A549 treated with Hydrocortisone at 1 μM for 4 hours (cell line): ENCODE data around the gene ZNF8. TPM values are rescaled to one million over a fixed set of nuclear protein-coding genes. Genes with fewer than 3 reads are reported as not detected.

ENCODE experiments used
- total RNA-seq: library from RNA; stranded (reverse); fragments of 200-300 nt; extraction: Qiagen RNA extraction; gene quantifications from 5 replicates; pipeline ENCODE4 v1.2.3, GENCODE V29; 2022

The ZNF8 gene
- 0.89 to 1.8 TPM (median 0.97 TPM) in 5 replicates for total RNA-seq

DNA sequence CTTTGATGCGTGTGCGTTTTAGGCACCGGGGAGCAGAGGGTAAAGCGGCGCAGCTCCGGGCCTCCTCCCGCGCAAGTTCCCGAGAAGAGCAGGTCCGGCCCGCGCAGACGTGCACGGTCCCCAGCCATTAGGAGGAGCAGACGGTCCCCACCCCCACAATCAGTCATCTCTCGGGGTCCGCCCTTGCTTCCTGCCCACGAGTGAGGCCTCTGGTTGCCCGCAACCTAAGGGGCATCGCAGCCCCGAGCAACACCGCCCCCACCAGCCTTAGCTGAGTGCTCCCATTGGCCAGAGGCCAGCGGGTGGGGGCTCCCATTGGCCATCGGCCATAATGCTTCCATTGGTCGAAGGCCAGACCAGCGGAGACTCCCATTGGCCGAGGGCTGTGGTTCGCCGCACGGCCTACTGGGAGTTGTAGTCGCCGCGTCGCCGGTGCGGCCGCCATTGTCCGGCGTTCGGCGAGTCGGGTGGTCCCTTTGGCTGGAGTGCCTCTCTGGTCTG is at the start of gene ZNF8:
Gene ZNF8, plus strand, starts transcription at position 415 of the 501 bp plus-strand sequence. CDS start 127 bp downstream, outside the sequence.

DNA sequence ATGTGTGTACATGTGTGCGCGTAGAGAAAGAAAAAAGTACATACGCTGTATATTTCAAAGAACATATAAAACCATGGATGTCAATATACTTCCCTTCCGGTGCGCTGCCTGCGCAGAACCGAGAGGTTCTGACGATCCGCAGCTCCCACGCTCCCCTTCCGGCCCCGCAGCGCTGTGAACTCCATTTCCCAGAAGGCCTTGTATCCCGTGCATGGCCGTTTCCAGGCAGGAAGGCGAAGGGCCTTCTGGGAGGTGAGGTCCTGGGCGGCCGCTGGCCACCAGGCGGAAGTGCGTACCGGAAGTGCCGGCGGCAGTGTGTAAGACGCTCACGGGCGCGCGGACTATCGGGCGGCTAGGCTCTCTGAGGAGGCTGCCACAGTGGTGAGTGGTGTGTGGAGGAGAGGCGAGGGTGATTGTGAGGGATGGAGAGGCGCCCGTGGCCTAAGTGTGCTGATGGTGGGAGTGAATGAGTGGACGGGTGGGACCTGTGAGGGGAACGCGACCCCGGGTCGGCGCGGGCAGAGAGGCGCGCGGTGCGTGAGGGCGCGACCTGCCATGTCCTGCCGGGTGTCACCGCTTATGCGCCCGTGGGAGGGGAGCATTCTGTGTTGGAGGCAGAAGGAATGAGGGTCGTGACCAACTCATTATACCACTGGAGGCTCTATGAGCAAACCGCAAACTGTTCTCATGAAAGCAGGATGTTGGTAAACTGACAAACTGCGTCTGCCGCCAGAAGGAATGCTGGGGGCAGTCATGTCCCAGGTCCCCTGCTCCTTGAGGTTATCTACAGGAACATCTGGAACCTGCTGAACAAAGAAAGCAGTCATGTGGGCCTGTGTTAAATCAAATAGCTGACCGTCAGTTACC is 26.5 kb downstream of the ZNF8 start, which contains the start of gene ERVK3-1:
Gene ERVK3-1, plus strand, starts transcription at position 313 of the 867 bp plus-strand sequence. CDS start 6,792 bp downstream, outside the sequence.

DNA sequence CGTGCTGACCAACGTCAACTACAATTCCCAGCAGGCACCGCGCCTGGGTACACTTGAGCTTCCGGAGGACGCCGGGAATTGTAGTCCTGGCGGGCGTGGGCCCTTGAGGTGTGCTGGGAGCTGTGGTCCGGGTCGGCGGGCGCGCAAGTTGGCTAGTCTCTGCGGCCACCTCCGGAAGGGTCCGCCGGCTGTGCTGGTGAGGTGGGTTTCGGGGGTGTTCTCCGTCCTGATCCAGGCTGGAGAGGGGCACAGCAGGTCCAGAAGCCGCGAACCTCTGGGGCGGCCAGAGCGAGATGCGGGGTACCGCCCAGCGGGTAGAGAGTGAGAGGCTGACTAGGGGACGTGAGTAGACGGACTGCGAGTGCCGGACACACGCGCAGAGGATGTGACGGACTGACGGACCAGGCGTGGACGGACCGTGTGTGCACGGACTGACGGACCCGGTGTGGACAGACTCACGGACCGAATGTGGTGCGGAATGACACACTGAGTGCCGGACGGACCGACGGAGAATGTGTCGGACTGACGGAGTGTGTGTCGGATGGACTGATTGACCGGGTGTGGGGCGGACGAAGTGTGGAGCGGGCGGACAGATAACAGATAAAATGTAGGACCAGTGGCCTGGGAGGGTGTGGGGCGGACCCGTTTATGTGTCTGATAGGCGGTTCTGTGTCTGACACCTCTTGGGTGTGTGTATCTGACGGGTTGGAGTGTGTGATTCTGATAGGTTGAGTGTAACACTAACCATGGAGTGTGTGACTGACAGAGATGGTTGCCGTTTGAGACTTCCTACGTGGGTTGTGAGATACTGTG is 48.4 kb downstream of the ZNF8 start, which contains the start of gene ZSCAN22:
Gene ZSCAN22, plus strand, starts transcription at position 81 of the 813 bp plus-strand sequence. CDS start 7,809 bp downstream, outside the sequence.

Other genes with a start within 250 kb of the ZNF8 start
- not detected in 5 replicates for gene ZSCAN1, start 244.9 kb upstream of the ZNF8 start, total RNA-seq
- gene ZNF135, start 219.7 kb upstream of the ZNF8 start, total RNA-seq: not detected in 5 replicates
- 1.9 to 3.0 TPM (median 2.7 TPM) in 5 replicates for gene ZSCAN18, start 180.7 kb upstream of the ZNF8 start, total RNA-seq
- 2.6 to 3.3 TPM (median 3.1 TPM) in 5 replicates for gene ZNF329, start 128.2 kb upstream of the ZNF8 start, total RNA-seq
- 14.3 to 16.5 TPM (median 14.7 TPM) in 5 replicates for gene ZNF274, start 95.9 kb upstream of the ZNF8 start, total RNA-seq
- gene ZNF544, start 50.0 kb upstream of the ZNF8 start, total RNA-seq: 17.7 to 20.7 TPM (median 18.4 TPM) in 5 replicates
- 88.3 to 104 TPM (median 94.1 TPM) in 5 replicates for gene ERVK3-1, start 26.4 kb downstream of the ZNF8 start, total RNA-seq
- gene ZSCAN22, start 48.0 kb downstream of the ZNF8 start, total RNA-seq: 2.2 to 3.0 TPM (median 2.5 TPM) in 5 replicates
- 5.8 to 14.5 TPM (median 12.7 TPM) in 5 replicates for gene A1BG, start 74.5 kb downstream of the ZNF8 start, total RNA-seq
- gene ZNF497, start 83.8 kb downstream of the ZNF8 start, total RNA-seq: 0.92 to 1.5 TPM (median 1.1 TPM) in 5 replicates
- gene ZNF837, start 102.1 kb downstream of the ZNF8 start, total RNA-seq: 0.89 to 1.7 TPM (median 1.4 TPM) in 5 replicates
- gene RPS5, start 108.3 kb downstream of the ZNF8 start, total RNA-seq: 2,190 to 2,596 TPM (median 2,481 TPM) in 5 replicates
- gene RNF225, start 116.7 kb downstream of the ZNF8 start, total RNA-seq: 0.08 to 0.17 TPM in 2 of 5 replicates, not detected in the others
- gene ZNF584, start 129.7 kb downstream of the ZNF8 start, total RNA-seq: 16.9 to 20.4 TPM (median 17.9 TPM) in 5 replicates
- 0.08 to 0.17 TPM (median 0.13 TPM) in 5 replicates for gene ZNF132, start 161.2 kb downstream of the ZNF8 start, total RNA-seq
- gene ZNF324B, start 172.7 kb downstream of the ZNF8 start, total RNA-seq: 5.9 to 7.6 TPM (median 6.6 TPM) in 5 replicates
- gene ZNF324, start 188.1 kb downstream of the ZNF8 start, total RNA-seq: 9.1 to 11.7 TPM (median 9.8 TPM) in 5 replicates
- 11.4 to 13.4 TPM (median 13.0 TPM) in 5 replicates for gene ZNF446, start 197.4 kb downstream of the ZNF8 start, total RNA-seq
- 20.6 to 35.2 TPM (median 29.0 TPM) in 5 replicates for gene SLC27A5, start 233.0 kb downstream of the ZNF8 start, total RNA-seq
- 14.9 to 20.7 TPM (median 19.4 TPM) in 5 replicates for gene ZBTB45, start 240.9 kb downstream of the ZNF8 start, total RNA-seq